RWPE2 (cell line): Measurements from ENCODE around the gene HELT.

ENCODE experiments used
- ATAC-seq: fragments of 200-7000 bp; cut with Tn5 transposase; 3 replicates; pipeline ENCODE4 v1.9.1; 2021; ENCODE audit warnings: low read depth
- DNase-seq: peaks from one replicate; pipeline ENCODE4 v3.0.0-alpha.2; 2020; ENCODE audit warnings: low spot score
- H3K27ac ChIP-seq: fragments of 450-650 bp; 2 replicates; pipeline ENCODE4 v1.5.1; 2017; ENCODE audit warnings: mild to moderate bottlenecking; ENCODE audit not compliant: poor library complexity, severe bottlenecking
- H3K27me3 ChIP-seq: fragments of 250-450 bp; sonication (Bioruptor Pico); 2 replicates; pipeline ENCODE4 v1.5.1; 2021; ENCODE audit warnings: mild to moderate bottlenecking, moderate library complexity; ENCODE audit not compliant: insufficient read depth, poor library complexity, severe bottlenecking
- H3K36me3 ChIP-seq: fragments of 250-450 bp; sonication (Bioruptor Pico); 2 replicates; pipeline ENCODE4 v1.5.1; 2020; ENCODE audit warnings: low read depth, mild to moderate bottlenecking, moderate library complexity
- H3K4me1 ChIP-seq: fragments of 250-450 bp; sonication (Bioruptor Pico); 2 replicates; pipeline ENCODE4 v1.5.1; 2021; ENCODE audit warnings: mild to moderate bottlenecking, moderate library complexity; ENCODE audit not compliant: insufficient read depth, poor library complexity, severe bottlenecking
- H3K4me3 ChIP-seq: fragments of 250-450 bp; sonication (Bioruptor Pico); 2 replicates; pipeline ENCODE4 v1.5.1; 2021; ENCODE audit warnings: mild to moderate bottlenecking, moderate library complexity; ENCODE audit not compliant: severe bottlenecking
- H3K9me3 ChIP-seq: fragments of 250-450 bp; sonication (Bioruptor Pico); 2 replicates; pipeline ENCODE4 v1.5.1; 2021; ENCODE audit warnings: mild to moderate bottlenecking, moderate library complexity; ENCODE audit not compliant: severe bottlenecking
- CTCF ChIP-seq: fragments of 450-650 bp; IDR thresholded peaks from one replicate; pipeline ENCODE4 v1.5.1; 2017; ENCODE audit warnings: mild to moderate bottlenecking, moderate library complexity; ENCODE audit not compliant: poor library complexity, severe bottlenecking

Gene HELT

GRCh38 chr4:185003596-185004351 is 14.5 kb upstream of the HELT start:
- no peak for ATAC-seq
- no peak for DNase-seq
- TF ChIP-seq CTCF, result no peak
- Histone ChIP-seq H3K4me1 (no peaks in the 10 kb centered on the region), H3K9me3 (no peaks in the 10 kb centered on the region), H3K27me3 (peaks cover 7% of the 10 kb centered on the region), H3K4me3 (no peak overlapping the region), H3K36me3 (no peaks in the 10 kb centered on the region), H3K27ac (no peak overlapping the region)

GRCh38 chr4:185004562-185005218 is 13.6 kb upstream of the HELT start:
- Histone ChIP-seq H3K4me1 (no peaks in the 10 kb centered on the region), H3K4me3 (no peak overlapping the region), H3K36me3 (no peaks in the 10 kb centered on the region), H3K27me3 (peaks cover 7% of the 10 kb centered on the region), H3K9me3 (no peaks in the 10 kb centered on the region), H3K27ac (no peak overlapping the region)
- ATAC-seq, result peak; percentile 64
- no peak for TF ChIP-seq CTCF
- no peak for DNase-seq

- H3K27ac ChIP-seq, result no peak overlapping the region
- DNase-seq (no peak), ATAC-seq (peak; percentile 94)
- peak; percentile 92 for TF ChIP-seq CTCF
- H3K4me3 ChIP-seq, result no peak overlapping the region
- H3K4me1 ChIP-seq, result no peaks in the 10 kb centered on the region
- no peaks in the 10 kb centered on the region for H3K9me3 ChIP-seq
- H3K36me3 ChIP-seq, result no peaks in the 10 kb centered on the region
- peaks cover 7% of the 10 kb centered on the region for H3K27me3 ChIP-seq
Observed at GRCh38 chr4:185005219-185005819, 13.0 kb upstream of the HELT start.

- peak; percentile 68 for TF ChIP-seq CTCF
- Histone ChIP-seq H3K9me3 (no peaks in the 10 kb centered on the region), H3K4me1 (no peaks in the 10 kb centered on the region), H3K36me3 (no peaks in the 10 kb centered on the region), H3K27ac (no peak overlapping the region), H3K27me3 (peaks cover 34% of the 10 kb centered on the region), H3K4me3 (no peak overlapping the region)
- no peak for DNase-seq
- peak; percentile 80 for ATAC-seq
Observed at GRCh38 chr4:185011408-185011807, 6.9 kb upstream of the HELT start.
